Panc1 (cell line): ENCODE measurements around the gene SOCS2.

ENCODE experiments used
- POLR2AphosphoS5 ChIP-seq: IDR thresholded peaks from 2 replicates; pipeline ENCODE4 v1.6.1; 2012; ENCODE audit warnings: mild to moderate bottlenecking, low read depth, low read length, moderate library complexity
- TCF7L2 ChIP-seq: IDR thresholded peaks from 2 replicates; pipeline ENCODE4 v1.6.1; 2011; ENCODE audit warnings: mild to moderate bottlenecking, low read depth, low read length, inconsistent platforms
- TF ChIP-seq, protein P1 (sequence below): fragments of 450-650 bp; IDR thresholded peaks from 2 replicates; pipeline ENCODE4 v1.5.1; 2017; ENCODE audit warnings: mild to moderate bottlenecking
- TF ChIP-seq, protein P2 (sequence below), 2 experiments: IDR thresholded peaks; 2 replicates each; pipeline ENCODE4 v1.6.1; 2011 to 2012; ENCODE audit warnings: low read depth in 2 of 2, control low read depth in 1 of 2, low read length in 1 of 2, mild to moderate bottlenecking in 1 of 2, moderate library complexity in 1 of 2; ENCODE audit not compliant: insufficient read depth in 1 of 2

DNA sequence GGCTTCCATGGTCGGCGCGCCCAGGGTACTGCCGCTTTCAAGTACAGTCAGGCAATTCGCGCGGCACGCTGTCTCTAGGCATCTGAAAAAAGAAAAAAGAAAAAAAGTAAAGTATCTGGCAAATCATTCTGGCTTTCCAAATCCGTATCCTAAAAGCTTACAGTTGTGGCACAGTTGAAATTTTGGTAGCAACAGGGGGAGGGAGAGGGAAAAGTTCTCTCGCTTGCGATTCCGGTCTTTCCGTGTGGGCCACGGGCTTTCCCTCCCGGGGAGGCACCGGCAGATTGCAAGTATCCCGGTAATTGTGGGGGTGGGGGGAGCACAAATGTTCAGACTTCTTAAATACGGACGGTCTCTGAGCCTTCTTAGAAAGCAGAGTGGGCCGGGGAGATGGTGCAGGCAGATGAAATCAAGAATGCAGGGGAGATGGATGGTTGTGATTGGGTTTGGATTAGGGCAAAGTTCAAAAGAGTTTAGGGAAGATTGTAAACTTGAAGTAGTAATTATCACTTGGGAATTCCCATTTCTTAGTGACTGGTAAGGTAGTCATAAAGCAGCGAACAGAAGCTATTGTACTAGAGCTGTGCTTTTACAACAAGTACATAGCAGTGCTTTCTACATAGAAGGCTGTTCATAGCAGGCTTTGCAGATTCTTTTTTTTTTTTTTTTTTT is 1.2 kb downstream of the SOCS2 start:
- TF ChIP-seq, protein P1, sequence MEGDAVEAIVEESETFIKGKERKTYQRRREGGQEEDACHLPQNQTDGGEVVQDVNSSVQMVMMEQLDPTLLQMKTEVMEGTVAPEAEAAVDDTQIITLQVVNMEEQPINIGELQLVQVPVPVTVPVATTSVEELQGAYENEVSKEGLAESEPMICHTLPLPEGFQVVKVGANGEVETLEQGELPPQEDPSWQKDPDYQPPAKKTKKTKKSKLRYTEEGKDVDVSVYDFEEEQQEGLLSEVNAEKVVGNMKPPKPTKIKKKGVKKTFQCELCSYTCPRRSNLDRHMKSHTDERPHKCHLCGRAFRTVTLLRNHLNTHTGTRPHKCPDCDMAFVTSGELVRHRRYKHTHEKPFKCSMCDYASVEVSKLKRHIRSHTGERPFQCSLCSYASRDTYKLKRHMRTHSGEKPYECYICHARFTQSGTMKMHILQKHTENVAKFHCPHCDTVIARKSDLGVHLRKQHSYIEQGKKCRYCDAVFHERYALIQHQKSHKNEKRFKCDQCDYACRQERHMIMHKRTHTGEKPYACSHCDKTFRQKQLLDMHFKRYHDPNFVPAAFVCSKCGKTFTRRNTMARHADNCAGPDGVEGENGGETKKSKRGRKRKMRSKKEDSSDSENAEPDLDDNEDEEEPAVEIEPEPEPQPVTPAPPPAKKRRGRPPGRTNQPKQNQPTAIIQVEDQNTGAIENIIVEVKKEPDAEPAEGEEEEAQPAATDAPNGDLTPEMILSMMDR, result no peak
- no peak for TF ChIP-seq TCF7L2
- TF ChIP-seq POLR2AphosphoS5, result peak; percentile 45; the same call in 1 of the 2 replicates
- TF ChIP-seq, protein P2, sequence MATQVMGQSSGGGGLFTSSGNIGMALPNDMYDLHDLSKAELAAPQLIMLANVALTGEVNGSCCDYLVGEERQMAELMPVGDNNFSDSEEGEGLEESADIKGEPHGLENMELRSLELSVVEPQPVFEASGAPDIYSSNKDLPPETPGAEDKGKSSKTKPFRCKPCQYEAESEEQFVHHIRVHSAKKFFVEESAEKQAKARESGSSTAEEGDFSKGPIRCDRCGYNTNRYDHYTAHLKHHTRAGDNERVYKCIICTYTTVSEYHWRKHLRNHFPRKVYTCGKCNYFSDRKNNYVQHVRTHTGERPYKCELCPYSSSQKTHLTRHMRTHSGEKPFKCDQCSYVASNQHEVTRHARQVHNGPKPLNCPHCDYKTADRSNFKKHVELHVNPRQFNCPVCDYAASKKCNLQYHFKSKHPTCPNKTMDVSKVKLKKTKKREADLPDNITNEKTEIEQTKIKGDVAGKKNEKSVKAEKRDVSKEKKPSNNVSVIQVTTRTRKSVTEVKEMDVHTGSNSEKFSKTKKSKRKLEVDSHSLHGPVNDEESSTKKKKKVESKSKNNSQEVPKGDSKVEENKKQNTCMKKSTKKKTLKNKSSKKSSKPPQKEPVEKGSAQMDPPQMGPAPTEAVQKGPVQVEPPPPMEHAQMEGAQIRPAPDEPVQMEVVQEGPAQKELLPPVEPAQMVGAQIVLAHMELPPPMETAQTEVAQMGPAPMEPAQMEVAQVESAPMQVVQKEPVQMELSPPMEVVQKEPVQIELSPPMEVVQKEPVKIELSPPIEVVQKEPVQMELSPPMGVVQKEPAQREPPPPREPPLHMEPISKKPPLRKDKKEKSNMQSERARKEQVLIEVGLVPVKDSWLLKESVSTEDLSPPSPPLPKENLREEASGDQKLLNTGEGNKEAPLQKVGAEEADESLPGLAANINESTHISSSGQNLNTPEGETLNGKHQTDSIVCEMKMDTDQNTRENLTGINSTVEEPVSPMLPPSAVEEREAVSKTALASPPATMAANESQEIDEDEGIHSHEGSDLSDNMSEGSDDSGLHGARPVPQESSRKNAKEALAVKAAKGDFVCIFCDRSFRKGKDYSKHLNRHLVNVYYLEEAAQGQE (IDR thresholded peaks at IDR 0.05; ENCODE audit: insufficient read depth in 1 of 2, low read depth in 2 of 2, low read length in 1 of 2), result no peak
